Measurements from ENCODE around the gene PXMP4. TPM values are rescaled to one million over a fixed set of nuclear protein-coding genes. Genes with fewer than 3 reads are reported as not detected.

PXMP4 gene
- total and polyA plus RNA-seq, 5 donors: 4.2 to 12.9 (median 10.2) TPM

DNA sequence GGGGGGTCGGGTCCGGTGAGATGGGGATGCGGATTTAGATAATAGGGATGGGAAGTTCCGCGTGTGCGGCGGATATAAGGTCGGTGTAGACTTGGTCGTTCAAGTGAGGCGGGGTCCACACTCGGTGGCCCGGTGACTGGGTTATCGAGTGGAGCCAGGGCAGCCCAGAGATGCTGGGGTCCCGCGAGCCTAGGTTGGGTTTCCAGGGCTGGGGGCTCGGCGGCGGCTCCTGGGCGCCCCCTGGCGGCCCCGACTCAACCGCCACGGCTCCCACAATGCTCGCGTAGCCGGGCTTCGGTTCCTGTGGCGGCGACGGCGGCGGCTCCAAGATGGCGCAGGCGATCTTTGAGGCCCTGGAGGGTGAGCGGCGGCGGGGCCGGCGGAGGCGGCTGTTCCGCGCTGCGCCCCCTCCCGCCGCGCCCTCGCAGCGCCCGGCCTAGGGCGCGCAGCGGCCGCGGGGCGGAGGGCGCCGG lies 11.6 kb upstream of the PXMP4 start, which contains the start of gene ZNF341:
Gene ZNF341 (plus strand): TSS at position 304 of the 473 bp plus-strand sequence. CDS start 26 bp downstream, at position 330.
- Histone ChIP-seq H3K4me3 (ENCODE audit: low read length) (peak within 1 kb of the TSS; percentile 24), H3K27me3 (ENCODE audit: control insufficient read depth, insufficient read depth) (no peaks in the 10 kb centered on the region), H3K4me1 (ENCODE audit: control insufficient read depth, insufficient read depth, low read length) (no peaks in the 10 kb centered on the region), H3K27ac (ENCODE audit: low read length) (peak within 1 kb of the TSS; percentile 88), H3K9me3 (ENCODE audit: control insufficient read depth, low read length) (no peaks in the 10 kb centered on the region)
- WGBS: 2% methylated on average over 57 of the region's 57 CpGs
- ATAC-seq: peak; percentile 83 to 88
- intact Hi-C loops (cut with DNase I): no loop called here
- DNase-seq: peak; percentile 91 to 97 (median 97)

DNA sequence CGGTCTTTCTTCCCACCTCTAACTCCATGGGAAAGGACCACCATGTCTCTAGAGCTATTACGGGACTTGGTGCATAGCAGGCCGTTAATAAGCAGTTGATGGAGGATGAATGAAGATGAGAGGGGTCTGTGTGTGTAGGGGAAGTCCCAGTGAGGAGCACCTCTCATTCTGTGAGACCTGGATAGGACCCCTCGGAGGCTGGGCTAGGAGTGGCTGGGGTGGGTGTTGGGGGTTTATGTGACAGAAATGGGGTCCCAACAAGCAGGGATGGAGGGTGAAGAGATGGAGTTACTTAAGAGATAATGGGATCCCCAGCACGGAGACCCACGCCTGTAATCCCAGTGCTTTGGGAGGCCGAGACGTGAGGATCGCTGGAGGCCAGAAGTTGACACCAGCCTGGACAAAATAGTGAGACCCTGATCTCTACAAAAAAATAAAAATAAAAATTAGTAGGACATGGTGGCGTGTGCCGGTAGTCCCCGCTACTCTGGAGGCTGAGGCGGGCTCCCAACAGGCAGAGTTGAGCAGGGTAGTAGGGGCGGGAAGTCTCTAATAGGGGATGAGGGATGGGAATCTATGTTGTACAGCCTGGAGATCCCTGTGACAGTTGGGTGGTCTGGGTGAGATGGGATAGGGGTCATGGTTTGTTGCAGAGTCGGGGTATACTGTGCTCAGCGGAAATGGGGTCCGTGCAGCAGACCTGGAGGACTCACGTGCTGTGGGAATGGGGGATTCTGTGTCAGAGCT lies 11.0 kb upstream of the PXMP4 start:
- Histone ChIP-seq H3K27me3 (ENCODE audit: control insufficient read depth, insufficient read depth) (no peaks in the 10 kb centered on the region), H3K9me3 (ENCODE audit: control insufficient read depth, low read length) (no peaks in the 10 kb centered on the region), H3K4me3 (ENCODE audit: low read length) (peak overlapping the region; percentile 24), H3K27ac (ENCODE audit: low read length) (peak overlapping the region; percentile 69), H3K4me1 (ENCODE audit: control insufficient read depth, insufficient read depth, low read length) (no peaks in the 10 kb centered on the region)
- intact Hi-C loops (cut with DNase I): no loop called here
- DNase-seq: no peak
- ATAC-seq: peak; percentile 6
- WGBS: 79% methylated on average over 18 of the region's 18 CpGs

DNA sequence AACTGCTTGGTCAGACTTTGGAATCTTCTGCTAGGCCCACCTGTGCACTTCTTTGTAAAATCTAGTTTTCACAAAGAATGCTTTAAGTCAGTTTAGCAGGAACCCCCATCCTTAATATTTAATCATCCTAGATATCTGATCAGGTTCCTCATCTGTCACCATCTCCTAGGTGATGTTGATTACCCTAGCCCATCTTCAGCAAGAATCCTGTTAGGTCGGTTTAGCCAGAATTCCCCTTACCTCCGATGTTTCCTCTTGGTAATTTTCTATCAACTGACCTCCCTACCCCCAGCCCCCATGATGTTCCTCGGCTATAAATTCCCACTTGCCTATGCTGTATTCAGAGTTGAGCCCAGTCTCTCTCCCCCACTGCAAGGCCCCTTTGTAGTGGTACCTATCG lies 9.0 kb upstream of the PXMP4 start:
- H3K9me3 ChIP-seq (ENCODE audit: control insufficient read depth, low read length): no peaks in the 10 kb centered on the region
- 75% methylated on average over 4 of the region's 4 CpGs for WGBS
- H3K27me3 ChIP-seq (ENCODE audit: control insufficient read depth, insufficient read depth): no peaks in the 10 kb centered on the region
- H3K4me1 ChIP-seq (ENCODE audit: control insufficient read depth, insufficient read depth, low read length): no peaks in the 10 kb centered on the region
- no peak overlapping the region for H3K27ac ChIP-seq (ENCODE audit: low read length)
- intact Hi-C loops (cut with DNase I): no loop called here
- H3K4me3 ChIP-seq (ENCODE audit: low read length): no peak overlapping the region
- DNase-seq (no peak), ATAC-seq (no peak)

DNA sequence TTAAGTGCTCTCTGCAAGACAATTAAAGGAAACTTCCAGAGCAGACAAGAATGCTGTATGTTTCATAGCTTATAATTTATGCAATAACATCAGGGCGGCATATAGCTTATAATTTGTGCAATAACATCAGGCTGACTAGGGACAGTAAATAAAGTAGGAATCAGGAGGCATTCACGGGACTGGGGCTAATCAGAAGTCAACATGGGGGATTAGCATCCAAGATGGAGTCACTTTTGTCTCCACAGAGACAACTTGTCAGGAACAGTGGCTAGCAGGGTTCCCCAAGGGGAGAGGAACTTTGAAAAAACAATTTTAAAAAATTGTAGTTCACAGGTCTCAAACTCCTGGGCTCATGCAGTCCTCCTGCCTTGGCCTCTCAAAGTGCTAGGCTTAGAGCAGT lies 8.4 kb upstream of the PXMP4 start:
- DNase-seq: no peak
- WGBS: 76% methylated on average over 2 of the region's 2 CpGs
- ATAC-seq: no peak
- no peaks in the 10 kb centered on the region for H3K27me3 ChIP-seq (ENCODE audit: control insufficient read depth, insufficient read depth)
- H3K9me3 ChIP-seq (ENCODE audit: control insufficient read depth, low read length): no peaks in the 10 kb centered on the region
- no peak overlapping the region for H3K4me3 ChIP-seq (ENCODE audit: low read length)
- no peak overlapping the region for H3K27ac ChIP-seq (ENCODE audit: low read length)
- intact Hi-C loops (cut with DNase I): no loop called here
- H3K4me1 ChIP-seq (ENCODE audit: control insufficient read depth, insufficient read depth, low read length): no peaks in the 10 kb centered on the region

DNA sequence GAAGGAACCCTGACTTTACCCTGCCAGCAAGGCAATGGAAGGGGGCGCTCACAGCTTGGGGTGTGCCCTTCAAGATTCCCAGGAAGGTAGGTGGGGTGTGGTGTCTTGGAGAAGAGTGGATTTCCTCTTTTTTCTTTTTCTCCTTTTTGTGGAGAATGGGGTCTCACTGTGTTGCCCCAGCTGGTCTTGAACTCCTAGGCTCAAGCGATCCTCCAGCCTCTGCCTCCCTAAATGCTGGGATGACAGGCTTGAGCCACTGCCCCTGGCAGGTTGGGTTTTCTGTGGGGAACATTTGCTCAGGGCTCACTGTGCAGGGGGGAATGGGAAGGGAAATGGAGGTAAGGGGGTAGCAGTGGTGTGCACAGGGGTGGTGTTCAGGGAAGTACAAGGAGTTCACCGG lies 7.7 kb upstream of the PXMP4 start:
- 89% methylated on average over 3 of the region's 3 CpGs for WGBS
- Histone ChIP-seq H3K4me3 (ENCODE audit: low read length) (no peak overlapping the region), H3K27ac (ENCODE audit: low read length) (no peak overlapping the region), H3K27me3 (ENCODE audit: control insufficient read depth, insufficient read depth) (no peaks in the 10 kb centered on the region), H3K9me3 (ENCODE audit: control insufficient read depth, low read length) (no peaks in the 10 kb centered on the region), H3K4me1 (ENCODE audit: control insufficient read depth, insufficient read depth, low read length) (no peaks in the 10 kb centered on the region)
- DNase-seq (no peak), ATAC-seq (no peak)
- intact Hi-C loops (cut with DNase I): no loop called here

DNA sequence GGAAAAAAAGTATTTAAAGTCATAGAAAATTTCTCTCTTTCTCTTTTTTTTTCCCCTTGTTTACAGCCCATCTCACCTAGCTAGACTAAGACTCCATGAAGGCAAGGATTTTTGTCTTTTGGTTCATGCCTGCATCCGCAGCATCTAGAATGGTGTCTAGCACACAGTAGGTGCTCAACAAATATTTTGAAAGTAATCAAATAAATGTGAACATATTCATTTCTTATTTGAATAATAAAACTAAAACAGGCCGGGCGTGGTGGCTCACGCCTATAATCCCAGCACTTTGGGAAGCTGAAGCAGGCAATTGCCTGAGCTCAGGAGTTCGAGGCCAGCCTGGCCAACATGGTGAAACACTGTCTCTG lies 7.0 kb upstream of the PXMP4 start:
- Histone ChIP-seq H3K4me1 (ENCODE audit: control insufficient read depth, insufficient read depth, low read length) (no peaks in the 10 kb centered on the region), H3K27me3 (ENCODE audit: control insufficient read depth, insufficient read depth) (no peaks in the 10 kb centered on the region), H3K4me3 (ENCODE audit: low read length) (no peak overlapping the region), H3K9me3 (ENCODE audit: control insufficient read depth, low read length) (no peaks in the 10 kb centered on the region), H3K27ac (ENCODE audit: low read length) (no peak overlapping the region)
- intact Hi-C loops (cut with DNase I): no loop called here
- 93% methylated on average over 5 of the region's 5 CpGs for WGBS
- no peak for DNase-seq
- no peak for ATAC-seq

DNA sequence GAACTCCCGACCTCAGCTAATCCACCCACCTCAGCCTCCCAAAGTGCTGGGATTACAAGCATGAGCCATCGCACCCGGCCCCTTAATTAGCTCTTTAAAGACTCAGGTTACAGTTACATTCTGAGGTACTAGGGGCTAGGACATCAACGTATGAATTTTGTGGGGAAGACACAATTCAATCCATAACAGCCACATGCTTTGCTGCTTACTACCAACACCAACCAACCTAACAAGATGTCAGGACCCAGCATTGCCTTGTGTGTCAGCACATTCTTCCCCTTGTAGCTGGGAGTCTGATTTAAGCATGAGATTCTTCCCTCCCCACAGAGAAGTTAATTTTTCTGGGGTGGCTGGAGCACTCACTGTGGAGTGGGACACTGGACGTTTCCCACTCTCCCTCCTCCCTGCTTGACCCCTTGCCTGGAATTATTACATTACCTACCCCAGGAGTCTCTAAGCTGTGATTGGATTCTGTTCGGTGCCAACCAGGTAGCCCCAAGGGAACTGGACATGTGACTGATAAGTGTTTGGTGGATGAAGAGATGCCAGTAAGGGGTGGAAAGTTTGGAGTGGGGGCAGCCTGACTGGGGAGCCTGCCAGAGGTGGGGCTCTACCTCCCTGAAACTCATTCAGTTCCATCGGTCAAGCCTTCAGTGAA lies 5.6 kb upstream of the PXMP4 start:
- Histone ChIP-seq H3K27ac (ENCODE audit: low read length) (no peak overlapping the region), H3K4me1 (ENCODE audit: control insufficient read depth, insufficient read depth, low read length) (no peaks in the 10 kb centered on the region), H3K27me3 (ENCODE audit: control insufficient read depth, insufficient read depth) (no peaks in the 10 kb centered on the region), H3K4me3 (ENCODE audit: low read length) (no peak overlapping the region), H3K9me3 (ENCODE audit: control insufficient read depth, low read length) (no peaks in the 10 kb centered on the region)
- no peak for DNase-seq
- WGBS: 76% methylated on average over 7 of the region's 7 CpGs
- ATAC-seq: no peak
- intact Hi-C loops (cut with DNase I): no loop called here

DNA sequence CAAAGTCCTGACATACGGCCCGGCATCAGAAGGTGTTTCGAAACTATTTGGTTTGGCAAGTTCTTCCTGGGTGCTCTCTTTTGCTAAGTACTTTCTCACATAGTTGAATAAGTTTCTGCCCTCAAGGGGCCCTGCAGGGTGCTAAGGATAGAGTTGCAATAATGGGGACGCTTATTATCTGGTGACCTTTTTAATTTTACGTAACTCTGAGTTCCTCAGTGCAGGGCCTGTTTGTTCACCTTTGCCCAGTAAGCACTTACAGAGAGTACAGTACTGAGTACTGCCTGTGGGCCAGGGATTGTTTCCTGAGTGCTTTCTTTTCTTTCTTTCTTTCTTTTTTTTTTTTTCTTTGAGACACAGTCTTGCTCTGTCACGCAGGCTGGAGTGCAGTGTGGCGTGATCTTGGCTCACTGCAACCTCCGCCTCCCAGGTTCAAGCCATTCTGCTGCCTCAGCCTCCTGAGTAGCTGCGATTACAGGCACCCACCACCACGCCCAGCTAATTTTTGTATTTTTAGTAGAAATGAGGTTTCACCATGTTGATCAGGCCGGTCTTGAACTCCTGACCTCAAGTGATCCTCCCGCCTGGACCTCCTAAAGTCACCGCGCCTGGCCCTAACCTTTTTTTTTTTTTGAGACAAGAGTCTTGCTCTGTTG lies 4.5 kb upstream of the PXMP4 start:
- no peaks in the 10 kb centered on the region for H3K4me1 ChIP-seq (ENCODE audit: control insufficient read depth, insufficient read depth, low read length)
- intact Hi-C loops (cut with DNase I): no loop called here
- H3K4me3 ChIP-seq (ENCODE audit: low read length): no peak overlapping the region
- no peak for ATAC-seq
- DNase-seq: no peak
- no peaks in the 10 kb centered on the region for H3K27me3 ChIP-seq (ENCODE audit: control insufficient read depth, insufficient read depth)
- no peak overlapping the region for H3K27ac ChIP-seq (ENCODE audit: low read length)
- no peaks in the 10 kb centered on the region for H3K9me3 ChIP-seq (ENCODE audit: control insufficient read depth, low read length)
- WGBS: 83% methylated on average over 14 of the region's 14 CpGs

DNA sequence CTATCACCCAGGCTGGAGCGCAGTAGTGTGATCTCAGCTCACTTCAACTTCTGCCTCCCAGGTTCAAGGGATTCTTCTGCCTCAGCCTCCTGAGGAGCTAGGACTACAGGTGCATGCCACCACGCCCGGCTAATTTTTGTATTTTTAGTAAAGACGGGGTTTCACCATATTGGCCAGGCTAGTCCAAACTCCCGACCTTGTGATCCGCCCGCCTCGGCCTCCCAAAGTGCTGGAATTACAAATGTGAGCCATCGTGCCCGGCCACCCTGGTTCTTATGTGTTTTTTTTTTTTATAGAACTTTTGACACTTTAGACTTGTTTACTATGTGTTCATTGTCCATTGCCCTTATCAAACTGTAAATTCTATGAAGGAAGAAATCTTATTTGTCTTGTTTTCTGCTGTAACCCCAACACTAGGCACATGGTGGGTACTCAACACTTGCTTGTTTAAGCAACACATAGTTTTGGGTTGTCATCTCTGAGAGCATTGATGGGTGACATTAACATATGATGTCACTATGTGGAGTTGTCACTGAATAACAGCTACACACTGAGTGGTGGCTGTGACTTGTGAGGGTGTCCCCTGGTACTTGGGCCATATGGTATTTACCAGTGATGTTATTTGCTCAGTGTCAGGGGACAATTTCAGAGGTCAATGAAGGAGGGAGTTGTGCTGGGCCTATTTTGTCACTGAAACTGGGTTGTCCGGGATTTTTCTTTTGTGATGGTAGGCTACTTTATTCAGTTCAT lies 1.5 kb upstream of the PXMP4 start:
- WGBS: 95% methylated on average over 11 of the region's 11 CpGs
- ATAC-seq (no peak), DNase-seq (no peak)
- Histone ChIP-seq H3K4me1 (ENCODE audit: control insufficient read depth, insufficient read depth, low read length) (no peaks in the 10 kb centered on the region), H3K27me3 (ENCODE audit: control insufficient read depth, insufficient read depth) (no peaks in the 10 kb centered on the region), H3K9me3 (ENCODE audit: control insufficient read depth, low read length) (no peaks in the 10 kb centered on the region), H3K27ac (ENCODE audit: low read length) (no peak overlapping the region), H3K4me3 (ENCODE audit: low read length) (no peak overlapping the region)
- intact Hi-C loops (cut with DNase I): no loop called here

DNA sequence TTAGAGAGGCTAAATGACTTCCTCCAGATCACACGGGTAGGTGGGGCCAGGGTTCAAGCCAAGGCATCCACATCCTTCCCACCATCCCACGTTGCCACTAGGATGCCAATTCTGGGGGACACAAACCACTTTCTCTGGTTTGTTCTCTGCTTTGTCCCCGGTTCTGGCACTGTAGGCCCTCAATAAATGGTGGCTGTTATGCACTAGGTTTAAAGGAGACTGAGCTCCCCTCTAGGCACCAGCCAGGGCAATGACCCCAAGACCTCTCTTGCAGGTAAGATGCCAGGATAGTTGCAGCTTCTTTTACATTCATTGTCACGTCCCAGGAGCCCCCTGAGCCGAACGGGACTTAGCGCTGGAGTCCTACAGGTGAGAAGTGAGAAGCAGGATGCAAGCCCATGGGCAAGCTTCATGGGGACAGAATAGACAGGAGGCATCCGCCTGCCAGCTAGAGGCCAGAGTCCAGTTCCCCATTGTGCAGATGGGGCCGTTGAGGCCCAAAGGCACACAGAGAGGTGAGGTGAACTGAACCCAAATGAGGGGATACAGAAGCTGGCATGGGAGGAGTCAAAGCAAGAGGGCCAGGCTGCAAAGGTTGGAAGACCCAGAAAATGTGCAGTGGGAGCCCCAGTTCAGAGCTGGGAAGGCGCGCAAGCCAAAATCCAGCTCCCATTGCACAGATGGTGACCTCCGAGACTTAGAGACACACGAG lies 677 bp downstream of the PXMP4 start:
- no peak for ATAC-seq
- intact Hi-C loops (cut with DNase I): no loop called here

More for the DNA sequence above, 677 bp downstream of the PXMP4 start:
- 47% methylated on average over 13 of the region's 13 CpGs for WGBS
- peak overlapping the region; percentile 6 for H3K27ac ChIP-seq (ENCODE audit: low read length)
- H3K27me3 ChIP-seq (ENCODE audit: control insufficient read depth, insufficient read depth): no peaks in the 10 kb centered on the region
- no peaks in the 10 kb centered on the region for H3K4me1 ChIP-seq (ENCODE audit: control insufficient read depth, insufficient read depth, low read length)
- DNase-seq: no peak
- H3K4me3 ChIP-seq (ENCODE audit: low read length): peak overlapping the region; percentile 54
- no peaks in the 10 kb centered on the region for H3K9me3 ChIP-seq (ENCODE audit: control insufficient read depth, low read length)

Measured in right cardiac atrium (tissue), 5 donors.